ENCODE data around the gene SMIM45.

Gene SMIM45

GRCh38 chr22:41925783-41926460 is 26.0 kb upstream of the SMIM45 start:
- H3K36me3 ChIP-seq (ENCODE audit: control insufficient read depth, insufficient read depth, low read length), result no peaks in the 10 kb centered on the region
- H3K27me3 ChIP-seq (ENCODE audit: control insufficient read depth, insufficient read depth, low read length), result peaks cover 41% of the 10 kb centered on the region
- peak overlapping the region; percentile 23 for H3K4me3 ChIP-seq (ENCODE audit: low read length)
- DNase-seq, result peak; percentile 50 to 51
- H3K9me3 ChIP-seq (ENCODE audit: control insufficient read depth, low read depth, low read length), result peaks cover 2% of the 10 kb centered on the region
- WGBS (ENCODE audit: insufficient coverage, low lambda C conversion rate), result no CpG with 5 or more reads among the region's 48 CpGs
- H3K4me1 ChIP-seq (ENCODE audit: control insufficient read depth, insufficient read depth, low read length), result peaks cover 2% of the 10 kb centered on the region
- H3K27ac ChIP-seq (ENCODE audit: low read length), result no peak overlapping the region

- no peak overlapping the region for H3K27ac ChIP-seq (ENCODE audit: low read length)
- no peak for DNase-seq
- WGBS (ENCODE audit: insufficient coverage, low lambda C conversion rate), result 70% methylated on average over 3 of the region's 6 CpGs
- H3K4me1 ChIP-seq (ENCODE audit: control insufficient read depth, insufficient read depth, low read length), result peaks cover 2% of the 10 kb centered on the region
- no peaks in the 10 kb centered on the region for H3K36me3 ChIP-seq (ENCODE audit: control insufficient read depth, insufficient read depth, low read length)
- peaks cover 40% of the 10 kb centered on the region for H3K27me3 ChIP-seq (ENCODE audit: control insufficient read depth, insufficient read depth, low read length)
- peaks cover 2% of the 10 kb centered on the region for H3K9me3 ChIP-seq (ENCODE audit: control insufficient read depth, low read depth, low read length)
- H3K4me3 ChIP-seq (ENCODE audit: low read length), result no peak overlapping the region
Observed at GRCh38 chr22:41927813-41928212, 24.1 kb upstream of the SMIM45 start.

- H3K27ac ChIP-seq (ENCODE audit: low read length), result no peak overlapping the region
- no peak for DNase-seq
- peaks cover 2% of the 10 kb centered on the region for H3K9me3 ChIP-seq (ENCODE audit: control insufficient read depth, low read depth, low read length)
- H3K4me3 ChIP-seq (ENCODE audit: low read length), result no peak overlapping the region
- no peaks in the 10 kb centered on the region for H3K36me3 ChIP-seq (ENCODE audit: control insufficient read depth, insufficient read depth, low read length)
- WGBS (ENCODE audit: insufficient coverage, low lambda C conversion rate), result no CpG with 5 or more reads among the region's 14 CpGs
- H3K4me1 ChIP-seq (ENCODE audit: control insufficient read depth, insufficient read depth, low read length), result peaks cover 2% of the 10 kb centered on the region
- H3K27me3 ChIP-seq (ENCODE audit: control insufficient read depth, insufficient read depth, low read length), result peaks cover 33% of the 10 kb centered on the region
Observed at GRCh38 chr22:41928593-41929417, 23.1 kb upstream of the SMIM45 start.

GRCh38 chr22:41929418-41929810 is 22.5 kb upstream of the SMIM45 start:
- peaks cover 2% of the 10 kb centered on the region for H3K4me1 ChIP-seq (ENCODE audit: control insufficient read depth, insufficient read depth, low read length)
- H3K36me3 ChIP-seq (ENCODE audit: control insufficient read depth, insufficient read depth, low read length), result no peaks in the 10 kb centered on the region
- no peak overlapping the region for H3K27ac ChIP-seq (ENCODE audit: low read length)
- no CpG with 5 or more reads among the region's 8 CpGs for WGBS (ENCODE audit: insufficient coverage, low lambda C conversion rate)
- peaks cover 33% of the 10 kb centered on the region for H3K27me3 ChIP-seq (ENCODE audit: control insufficient read depth, insufficient read depth, low read length)
- H3K9me3 ChIP-seq (ENCODE audit: control insufficient read depth, low read depth, low read length), result peaks cover 2% of the 10 kb centered on the region
- no peak for DNase-seq
- H3K4me3 ChIP-seq (ENCODE audit: low read length), result no peak overlapping the region

- no peaks in the 10 kb centered on the region for H3K4me1 ChIP-seq (ENCODE audit: control insufficient read depth, insufficient read depth, low read length)
- WGBS (ENCODE audit: insufficient coverage, low lambda C conversion rate), result no CpG with 5 or more reads among the region's 10 CpGs
Observed at GRCh38 chr22:41931701-41932269, 20.2 kb upstream of the SMIM45 start.

GRCh38 chr22:41932353-41932752 is 19.6 kb upstream of the SMIM45 start:
- Histone ChIP-seq H3K9me3 (ENCODE audit: control insufficient read depth, low read depth, low read length) (no peaks in the 10 kb centered on the region), H3K27me3 (ENCODE audit: control insufficient read depth, insufficient read depth, low read length) (peaks cover 12% of the 10 kb centered on the region), H3K4me3 (ENCODE audit: low read length) (no peak overlapping the region), H3K27ac (ENCODE audit: low read length) (no peak overlapping the region), H3K36me3 (ENCODE audit: control insufficient read depth, insufficient read depth, low read length) (no peaks in the 10 kb centered on the region), H3K4me1 (ENCODE audit: control insufficient read depth, insufficient read depth, low read length) (no peaks in the 10 kb centered on the region)
- WGBS (ENCODE audit: insufficient coverage, low lambda C conversion rate), result no CpG with 5 or more reads among the region's 12 CpGs
- DNase-seq, result no peak

More at GRCh38 chr22:41931701-41932269, 20.2 kb upstream of the SMIM45 start:
- Histone ChIP-seq H3K27me3 (ENCODE audit: control insufficient read depth, insufficient read depth, low read length) (peaks cover 18% of the 10 kb centered on the region), H3K27ac (ENCODE audit: low read length) (no peak overlapping the region), H3K4me3 (ENCODE audit: low read length) (no peak overlapping the region), H3K9me3 (ENCODE audit: control insufficient read depth, low read depth, low read length) (no peaks in the 10 kb centered on the region), H3K36me3 (ENCODE audit: control insufficient read depth, insufficient read depth, low read length) (no peaks in the 10 kb centered on the region)
- DNase-seq, result peak in 1 of 2 donors; percentile 39

- no peak overlapping the region for H3K4me3 ChIP-seq (ENCODE audit: low read length)
- peaks cover 3% of the 10 kb centered on the region for H3K27me3 ChIP-seq (ENCODE audit: control insufficient read depth, insufficient read depth, low read length)
- peaks cover under 1% of the 10 kb centered on the region for H3K36me3 ChIP-seq (ENCODE audit: control insufficient read depth, insufficient read depth, low read length)
- H3K4me1 ChIP-seq (ENCODE audit: control insufficient read depth, insufficient read depth, low read length), result no peaks in the 10 kb centered on the region
- DNase-seq, result no peak
- no peak overlapping the region for H3K27ac ChIP-seq (ENCODE audit: low read length)
- no peaks in the 10 kb centered on the region for H3K9me3 ChIP-seq (ENCODE audit: control insufficient read depth, low read depth, low read length)
- no CpG with 5 or more reads among the region's 16 CpGs for WGBS (ENCODE audit: insufficient coverage, low lambda C conversion rate)
Observed at GRCh38 chr22:41933411-41934177, 18.4 kb upstream of the SMIM45 start.

GRCh38 chr22:41934284-41935014 is 17.5 kb upstream of the SMIM45 start:
- no CpG with 5 or more reads among the region's 17 CpGs for WGBS (ENCODE audit: insufficient coverage, low lambda C conversion rate)
- no peaks in the 10 kb centered on the region for H3K9me3 ChIP-seq (ENCODE audit: control insufficient read depth, low read depth, low read length)
- no peaks in the 10 kb centered on the region for H3K27me3 ChIP-seq (ENCODE audit: control insufficient read depth, insufficient read depth, low read length)
- H3K36me3 ChIP-seq (ENCODE audit: control insufficient read depth, insufficient read depth, low read length), result peaks cover 4% of the 10 kb centered on the region
- DNase-seq, result no peak
- H3K4me3 ChIP-seq (ENCODE audit: low read length), result no peak overlapping the region
- no peaks in the 10 kb centered on the region for H3K4me1 ChIP-seq (ENCODE audit: control insufficient read depth, insufficient read depth, low read length)
- H3K27ac ChIP-seq (ENCODE audit: low read length), result no peak overlapping the region

- Histone ChIP-seq H3K27me3 (ENCODE audit: control insufficient read depth, insufficient read depth, low read length) (no peaks in the 10 kb centered on the region), H3K9me3 (ENCODE audit: control insufficient read depth, low read depth, low read length) (no peaks in the 10 kb centered on the region), H3K36me3 (ENCODE audit: control insufficient read depth, insufficient read depth, low read length) (peaks cover 4% of the 10 kb centered on the region), H3K27ac (ENCODE audit: low read length) (no peak overlapping the region), H3K4me1 (ENCODE audit: control insufficient read depth, insufficient read depth, low read length) (no peaks in the 10 kb centered on the region), H3K4me3 (ENCODE audit: low read length) (no peak overlapping the region)
- DNase-seq, result no peak
- WGBS (ENCODE audit: insufficient coverage, low lambda C conversion rate), result no CpG with 5 or more reads among the region's 4 CpGs
Observed at GRCh38 chr22:41935015-41935351, 17.0 kb upstream of the SMIM45 start.

All from large intestine (tissue), 3 donors.